GM21367 (cell line): ENCODE data around the gene DHX40.
"Not testable (repeated sequence)": the region's sequence is repeated elsewhere in the genome, so short reads cannot be mapped to it uniquely, and the experiment has no call there.

ENCODE experiments used
- ATAC-seq: cut with Tn5 transposase; IDR thresholded peaks from one replicate; pipeline ENCODE4 v1.9.1; 2021; ENCODE audit not compliant: unreplicated experiment

Gene DHX40

GRCh38 chr17:59565171-59565958 is at the start of gene DHX40:
Gene DHX40, plus strand, starts transcription at chr17:59565610. Its CDS starts 62 bp downstream, at chr17:59565672.
- ATAC-seq, result peak; percentile 49

GRCh38 chr17:59516451-59516850 is 49.0 kb upstream of the DHX40 start:
- ATAC-seq, result no peak

- no peak for ATAC-seq
Measured at GRCh38 chr17:59519132-59519531, 46.3 kb upstream of the DHX40 start.

GRCh38 chr17:59520251-59520650 is 45.2 kb upstream of the DHX40 start:
- no peak for ATAC-seq

- ATAC-seq, result no peak
Measured at GRCh38 chr17:59521465-59522126, 43.8 kb upstream of the DHX40 start.

- ATAC-seq, result not testable (repeated sequence)
Measured at GRCh38 chr17:59524930-59525329, 40.5 kb upstream of the DHX40 start.

- no peak for ATAC-seq
Measured at GRCh38 chr17:59525668-59526067, 39.7 kb upstream of the DHX40 start.

- no peak for ATAC-seq
Measured at GRCh38 chr17:59526451-59526850, 39.0 kb upstream of the DHX40 start.

GRCh38 chr17:59527325-59527917 is 38.0 kb upstream of the DHX40 start:
- ATAC-seq, result no peak

GRCh38 chr17:59527931-59528330 is 37.5 kb upstream of the DHX40 start:
- no peak for ATAC-seq

GRCh38 chr17:59530531-59530930 is 34.9 kb upstream of the DHX40 start:
- no peak for ATAC-seq

- ATAC-seq, result no peak
Measured at GRCh38 chr17:59533694-59534093, 31.7 kb upstream of the DHX40 start.

GRCh38 chr17:59534583-59534982 is 30.8 kb upstream of the DHX40 start:
- no peak for ATAC-seq

- ATAC-seq, result no peak
Measured at GRCh38 chr17:59538195-59538909, 27.1 kb upstream of the DHX40 start.

- ATAC-seq, result no peak
Measured at GRCh38 chr17:59542960-59543635, 22.3 kb upstream of the DHX40 start.

GRCh38 chr17:59545942-59546341 is 19.5 kb upstream of the DHX40 start:
- ATAC-seq, result no peak

GRCh38 chr17:59547131-59547915 is 18.1 kb upstream of the DHX40 start:
- ATAC-seq, result no peak

- ATAC-seq, result not testable (repeated sequence)
Measured at GRCh38 chr17:59548985-59549384, 16.4 kb upstream of the DHX40 start.

GRCh38 chr17:59550703-59551102 is 14.7 kb upstream of the DHX40 start:
- ATAC-seq, result no peak

GRCh38 chr17:59558039-59558438 is 7.4 kb upstream of the DHX40 start:
- ATAC-seq, result no peak
